OCI-LY7 (cell line): ENCODE measurements around the gene CDON.

ENCODE experiments used
- CTCF ChIP-seq: fragments of 200-600 bp; sonication (generic); conservative IDR thresholded peaks from 2 replicates; pipeline ENCODE4 v1.5.1; 2014; ENCODE audit warnings: mild to moderate bottlenecking, antibody characterized with exemption, low read length, moderate library complexity, mixed read lengths
- EZH2phosphoT487 ChIP-seq: fragments of 200-600 bp; sonication (generic); IDR thresholded peaks from 2 replicates; pipeline ENCODE4 v1.6.1; 2018; ENCODE audit warnings: low read depth, borderline replicate concordance, mild to moderate bottlenecking, mixed run types, antibody characterized with exemption, low read length, moderate library complexity, mixed read lengths

- TF ChIP-seq CTCF (no peak), EZH2phosphoT487 (no peak)
Observed at GRCh38 chr11:125926682-125927081, 136.0 kb downstream of the CDON start.
